ENCODE results near the gene LPP.

DNA sequence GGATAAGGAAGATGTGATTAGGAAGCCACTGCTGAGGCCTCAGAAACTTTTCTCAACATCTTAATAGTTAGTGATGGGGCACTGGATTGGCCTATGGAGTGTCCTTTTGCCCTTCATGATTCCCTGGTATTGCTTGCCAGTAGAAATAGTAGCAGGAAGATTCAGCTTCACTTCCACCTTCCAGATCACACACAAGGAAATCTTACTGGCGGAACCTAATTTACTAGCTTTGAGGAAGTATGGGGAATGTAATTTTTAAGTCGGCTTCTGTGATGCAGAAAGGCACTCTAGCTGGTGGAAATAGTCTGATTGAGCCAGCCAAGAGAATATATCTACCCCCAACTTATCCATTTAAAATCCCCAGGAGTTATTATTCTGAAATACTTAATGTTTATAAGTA is 46.5 kb downstream of the LPP start:
- TF ChIP-seq CTCF (IDR thresholded peaks at IDR 0.05): no peak
- no peak for TF ChIP-seq POLR2A (IDR thresholded peaks at IDR 0.05)

Data from Peyer's patch (tissue), 4 donors.